ENCODE data around the gene EMC10. TPM values are rescaled to one million over a fixed set of nuclear protein-coding genes. Genes with fewer than 3 reads are reported as not detected.

EMC10 gene
- total and polyA plus RNA-seq, 2 of the 4 experiments (the other 2 are of a cell fraction), result 11.3 to 90.9 TPM

GRCh38 chr19:50433201-50434180 is 42.8 kb upstream of the EMC10 start:
- Histone ChIP-seq H4K91ac (ENCODE audit: insufficient read depth, low read depth, low read length) (no peak overlapping the region), H2BK5ac (ENCODE audit: low read depth, low read length, poor library complexity, severe bottlenecking) (no peak overlapping the region), H3K9me3 (ENCODE audit: control insufficient read depth, insufficient read depth, low read length) (no peaks in the 10 kb centered on the region), H4K8ac (ENCODE audit: low read depth in 2 of 2, low read length in 2 of 2) (no peak overlapping the region), H3K14ac (replicated peaks; ENCODE audit: low read depth, low read length) (no peak overlapping the region), H3K27me3 (ENCODE audit: control insufficient read depth, insufficient read depth, low read length) (peaks cover 35% of the 10 kb centered on the region), H2BK15ac (ENCODE audit: low read depth, low read length) (no peak overlapping the region), H3K4ac (ENCODE audit: low read depth, low read length) (no peak overlapping the region), H2AK5ac (ENCODE audit: low read depth, low read length) (no peak overlapping the region), H3K79me1 (ENCODE audit: low read depth in 1 of 2, low read length in 2 of 2) (no peaks in the 10 kb centered on the region), H2AFZ (replicated peaks; ENCODE audit: low read length, poor library complexity) (no peak overlapping the region), H3K27ac (ENCODE audit: insufficient read depth, low read length) (no peak overlapping the region), H3K9me1 (ENCODE audit: insufficient read depth, low read length) (no peaks in the 10 kb centered on the region), H4K20me1 (ENCODE audit: insufficient read depth, low read length) (no peaks in the 10 kb centered on the region), H2BK120ac (ENCODE audit: low read depth, low read length) (no peak overlapping the region), H3K18ac (ENCODE audit: low read depth, low read length) (no peak overlapping the region), H2BK20ac (ENCODE audit: low read depth, low read length) (no peak overlapping the region), H3K4me1 (ENCODE audit: control insufficient read depth, insufficient read depth, low read length) (0 out of 2 replicates have a peak, but pooled peaks cover 3% of the 10 kb centered on the region), H3K56ac (ENCODE audit: extremely low read depth, insufficient read depth, low read length) (no peak overlapping the region), H3K23ac (ENCODE audit: low read depth, low read length) (no peak overlapping the region), H2AK9ac (replicated peaks; ENCODE audit: low read depth, low read length, poor library complexity) (no peak overlapping the region), H3K9ac (ENCODE audit: low read depth, low read length) (no peak overlapping the region), H3K36me3 (ENCODE audit: control insufficient read depth, insufficient read depth, low read length) (no peaks in the 10 kb centered on the region), H4K5ac (ENCODE audit: low read depth, low read length) (no peak overlapping the region), H3K4me3 (ENCODE audit: insufficient read depth, low read depth, low read length) (no peak overlapping the region), H3K4me2 (ENCODE audit: low read depth, low read length) (no peak overlapping the region)
- 81% methylated on average over 3 of the region's 19 CpGs; no CpG with 5 or more reads in 1 of the 2 experiments for WGBS, 2 experiments (ENCODE audit: extremely low coverage in 2 of 2, insufficient read length in 1 of 2)
- dilution Hi-C loops (cut with HindIII; ENCODE audit: low sequenced_read_pairs, unreplicated experiment), result no loop called here
- intact Hi-C loops (cut with micrococcal nuclease), result no loop called here
- in situ Hi-C loops (cut with MboI; ENCODE audit: low sequenced_read_pairs), result no loop called here
- no peak for TF ChIP-seq NFE2L2 (IDR thresholded peaks at IDR 0.05; ENCODE audit: low read depth, low read length)
- no peak for DNase-seq
- ChIA-PET POLR2A (ENCODE audit: unreplicated experiment) (no interaction called here), CTCF (no interaction called here)
- no TSS peak for BruUV-seq (replicated peaks)
- no peak for ATAC-seq (ENCODE audit: low read depth)

Measured in IMR-90 (cell line).